Measurements from ENCODE around the gene ATP6V0E2. TPM values are rescaled to one million over a fixed set of nuclear protein-coding genes. Genes with fewer than 3 reads are reported as not detected.
"Not testable (repeated sequence)": the region's sequence is repeated elsewhere in the genome, so short reads cannot be mapped to it uniquely, and the experiment has no call there.

Gene ATP6V0E2
- total RNA-seq, 8 experiments from 2014 or later = 9.4 to 114 (median 74.4) TPM

DNA sequence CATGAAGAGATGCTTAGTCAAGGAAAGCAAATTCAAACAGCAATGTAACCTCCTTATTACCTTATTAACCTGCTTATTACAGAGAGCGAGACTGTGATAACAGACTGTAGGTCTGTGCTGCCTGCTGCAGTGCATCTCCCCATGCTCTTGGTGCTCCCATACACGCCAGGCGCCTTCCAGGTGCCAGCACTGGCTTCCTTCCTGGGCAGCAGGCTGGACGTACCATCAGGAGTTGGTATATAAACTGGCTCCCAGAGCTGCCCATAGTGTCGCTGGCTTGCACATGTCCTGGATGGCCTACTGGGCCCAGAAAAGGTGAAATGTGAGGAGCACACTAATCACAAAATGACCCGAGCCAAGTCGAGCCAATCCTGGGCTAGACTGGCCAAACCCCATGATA is 13.5 kb downstream of the ATP6V0E2 start:
- Histone ChIP-seq H3K4me1 (replicated peaks in 1 of 2) (peaks cover 0 to 5% of the 10 kb centered on the region in 2 donors), H3K4me3 (no peak overlapping the region), H3K27ac (no peak overlapping the region)
- ATAC-seq (replicated peaks in 6 of 8) = no peak
- WGBS, 10 experiments = 40 to 100% (median 85%) methylated on average over 3 to 6 of the region's 7 CpGs; no CpG with 5 or more reads in 5 of the 10 experiments
- in situ Hi-C loops (cut with MboI; ENCODE audit: low pct_unique_long_range_greater_than_20kb in 2 of 9, low sequenced_read_pairs in 9 of 9, unreplicated experiment in 9 of 9) = loop anchor here in 1 of 9 experiments (25.0 kb wide), 1 partner anchor 150 kb away; no protein-coding TSS in a partner anchor

DNA sequence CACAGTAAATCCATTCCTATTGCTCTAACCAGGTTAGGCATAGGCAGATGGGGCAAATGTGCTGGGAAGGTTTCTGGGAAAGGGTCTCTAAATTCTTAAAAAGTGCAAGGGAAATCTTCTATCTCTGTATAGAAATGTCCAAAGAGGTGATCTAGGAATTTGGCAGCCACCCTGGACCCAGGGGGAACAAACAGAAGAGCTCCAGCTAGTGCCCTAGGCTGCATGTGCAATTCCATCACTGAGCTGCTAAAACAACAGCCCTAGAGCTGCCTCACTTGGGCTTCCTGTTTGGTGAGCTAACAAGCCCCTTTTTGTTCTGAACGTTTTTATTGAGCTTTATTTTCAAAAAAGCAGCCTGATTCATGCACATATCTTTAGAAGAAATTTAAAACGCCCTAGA is 16.9 kb downstream of the ATP6V0E2 start:
- no CpG with 5 or more reads among the region's 2 CpGs for WGBS, 10 experiments
- ATAC-seq (replicated peaks in 6 of 8) = not testable (repeated sequence)

GRCh38 chr7:149894957-149895356 is 21.2 kb downstream of the ATP6V0E2 start:
- in situ Hi-C loops (cut with MboI; ENCODE audit: low pct_unique_long_range_greater_than_20kb in 2 of 9, low sequenced_read_pairs in 9 of 9, unreplicated experiment in 9 of 9) = loop anchor here in 1 of 9 experiments (25.0 kb wide), 1 partner anchor 142 kb away; no protein-coding TSS in a partner anchor
- ATAC-seq (replicated peaks in 6 of 8) = peak in 2 of 8 experiments; percentile 44 to 91
- H3K4me1 ChIP-seq (replicated peaks in 1 of 2); H3K27ac ChIP-seq; H3K4me3 ChIP-seq: not testable (repeated sequence)
- WGBS, 10 experiments = 0 to 94% (median 86%) methylated on average over 2 to 5 of the region's 8 CpGs; no CpG with 5 or more reads in 4 of the 10 experiments

More for the DNA sequence above, 16.9 kb downstream of the ATP6V0E2 start:
- H3K4me3 ChIP-seq; H3K4me1 ChIP-seq (replicated peaks in 1 of 2); H3K27ac ChIP-seq: not testable (repeated sequence)
- in situ Hi-C loops (cut with MboI; ENCODE audit: low pct_unique_long_range_greater_than_20kb in 2 of 9, low sequenced_read_pairs in 9 of 9, unreplicated experiment in 9 of 9) = loop anchor here in 1 of 9 experiments (25.0 kb wide), 1 partner anchor 147 kb away; no protein-coding TSS in a partner anchor

- WGBS, 10 experiments = 20% methylated on average over 1 of the region's 6 CpGs; no CpG with 5 or more reads in 9 of the 10 experiments
- H3K27ac ChIP-seq; H3K4me1 ChIP-seq (replicated peaks in 1 of 2); in situ Hi-C loops (cut with MboI; ENCODE audit: low pct_unique_long_range_greater_than_20kb in 2 of 9, low sequenced_read_pairs in 9 of 9, unreplicated experiment in 9 of 9); H3K4me3 ChIP-seq: not testable (repeated sequence)
- ATAC-seq (replicated peaks in 6 of 8) = peak in 5 of 8 experiments; percentile 62 to 76 (median 71)
Measured at GRCh38 chr7:149907776-149908376, 34.1 kb downstream of the ATP6V0E2 start.

DNA sequence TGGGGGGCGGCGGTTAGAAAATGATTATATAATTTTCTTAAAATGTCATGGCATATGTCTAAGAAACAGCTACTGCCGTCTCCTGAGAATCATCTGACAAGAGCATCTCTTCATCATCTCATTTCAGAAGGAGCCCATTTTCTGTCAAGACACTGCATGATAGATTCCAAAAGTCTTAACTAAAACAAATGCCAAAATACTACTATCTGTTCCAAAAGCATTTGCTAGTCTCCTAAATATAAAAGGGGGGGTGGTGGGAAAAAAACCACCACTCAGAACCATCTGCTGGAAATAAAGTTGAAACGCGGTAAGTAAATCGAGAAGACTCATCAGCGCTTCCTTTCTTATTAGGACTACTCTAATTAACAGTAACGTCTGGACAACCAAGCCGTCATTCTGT is 36.5 kb downstream of the ATP6V0E2 start:
- WGBS, 10 experiments = no CpG with 5 or more reads among the region's 9 CpGs
- ATAC-seq (replicated peaks in 6 of 8); H3K4me3 ChIP-seq; H3K27ac ChIP-seq; in situ Hi-C loops (cut with MboI; ENCODE audit: low pct_unique_long_range_greater_than_20kb in 2 of 9, low sequenced_read_pairs in 9 of 9, unreplicated experiment in 9 of 9); H3K4me1 ChIP-seq (replicated peaks in 1 of 2): not testable (repeated sequence)

DNA sequence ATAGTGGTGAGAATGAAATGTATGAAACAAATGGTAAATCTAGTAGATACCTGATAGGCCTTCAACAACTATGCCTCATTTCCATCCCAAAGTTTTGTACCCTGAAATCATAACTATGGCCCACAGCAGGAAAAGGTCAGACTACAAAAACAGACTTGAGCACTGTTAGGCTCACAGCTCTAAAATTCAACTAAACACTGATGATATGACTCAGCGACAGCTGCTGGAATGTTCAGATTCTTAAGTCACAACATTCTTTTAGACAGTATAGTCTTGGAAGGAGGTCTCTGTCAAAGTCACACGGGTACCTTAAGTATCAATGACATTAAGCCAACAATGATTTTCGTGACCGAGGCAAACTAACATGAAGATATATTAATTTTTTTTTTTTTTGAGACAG is 38.4 kb downstream of the ATP6V0E2 start:
- H3K4me1 ChIP-seq (replicated peaks in 1 of 2); H3K4me3 ChIP-seq; ATAC-seq (replicated peaks in 6 of 8); in situ Hi-C loops (cut with MboI; ENCODE audit: low pct_unique_long_range_greater_than_20kb in 2 of 9, low sequenced_read_pairs in 9 of 9, unreplicated experiment in 9 of 9); H3K27ac ChIP-seq: not testable (repeated sequence)
- WGBS, 10 experiments = no CpG with 5 or more reads among the region's 4 CpGs

GRCh38 chr7:149926414-149926813 is 52.6 kb downstream of the ATP6V0E2 start:
- H3K27ac ChIP-seq; in situ Hi-C loops (cut with MboI; ENCODE audit: low pct_unique_long_range_greater_than_20kb in 2 of 9, low sequenced_read_pairs in 9 of 9, unreplicated experiment in 9 of 9); H3K4me3 ChIP-seq; H3K4me1 ChIP-seq (replicated peaks in 1 of 2); ATAC-seq (replicated peaks in 6 of 8): not testable (repeated sequence)
- WGBS, 10 experiments = 20% methylated on average over 1 of the region's 7 CpGs; no CpG with 5 or more reads in 9 of the 10 experiments

Other genes with a start within 250 kb of the ATP6V0E2 start
- gene ZNF467, start 100.4 kb upstream of the ATP6V0E2 start, total RNA-seq = 1 to 10 TPM in 7 of 8 experiments, under 1 TPM in 1; 0.71 to 7.7 (median 5.1) TPM
- gene ZNF862, start 35.6 kb upstream of the ATP6V0E2 start, total RNA-seq = 10 to 100 TPM in 5 of 8 experiments, 1 to 10 TPM in 3; 7.1 to 18.6 (median 10.8) TPM